Ovary (tissue), 3 donors: ENCODE results near the gene LANCL2.

ENCODE experiments used
- CTCF ChIP-seq, 3 donors: fragments of 450-650 bp in 2 of 3; fragments of 200-600 bp in 1 of 3; IDR thresholded peaks; one replicate each; pipeline versions ENCODE4 v1.5.1 to v1.8.0; 2016 to 2022; ENCODE audit warnings: antibody characterized with exemption in 3 of 3, mild to moderate bottlenecking in 1 of 3
- EP300 ChIP-seq: sonication (generic); formaldehyde crosslinking; IDR thresholded peaks from one replicate; pipeline ENCODE4 v1.6.1; 2017; ENCODE audit warnings: antibody characterized with exemption
- POLR2A ChIP-seq: fragments of 450-650 bp; IDR thresholded peaks from one replicate; pipeline ENCODE4 v1.6.1; 2017; ENCODE audit warnings: antibody characterized with exemption, mild to moderate bottlenecking, moderate library complexity
- donor health status: DM: no; HTN: no; CAD: no.

- TF ChIP-seq EP300 (peak; percentile 41), POLR2A (peak; percentile 51), CTCF (IDR thresholded peaks at IDR 0.05) (peak; percentile 16 to 51 (median 28))
Measured at GRCh38 chr7:55365675-55366460, 731 bp downstream of the LANCL2 start.
